ENCODE results near the gene RAB14. TPM values are rescaled to one million over a fixed set of nuclear protein-coding genes. Genes with fewer than 3 reads are reported as not detected.
A peak's percentile ranks its signal among the peaks of the same experiment; 100 is the strongest.

RAB14 gene
- total RNA-seq (2021; fragmentation: NEBNext Ultra II Directional; extraction: Animal tissue kit (Norgen Biotek cat#: 25700)): 10 to 100 TPM; 80.3 to 91.4 (median 85.8) TPM
- long read RNA-seq, full-length matches to known transcripts: 31 of 63 reads
- long read RNA-seq, partial matches to known transcripts: 5 of 63 reads
- long read RNA-seq, other reads (novel, unspliced or antisense): 27 of 63 reads

DNA sequence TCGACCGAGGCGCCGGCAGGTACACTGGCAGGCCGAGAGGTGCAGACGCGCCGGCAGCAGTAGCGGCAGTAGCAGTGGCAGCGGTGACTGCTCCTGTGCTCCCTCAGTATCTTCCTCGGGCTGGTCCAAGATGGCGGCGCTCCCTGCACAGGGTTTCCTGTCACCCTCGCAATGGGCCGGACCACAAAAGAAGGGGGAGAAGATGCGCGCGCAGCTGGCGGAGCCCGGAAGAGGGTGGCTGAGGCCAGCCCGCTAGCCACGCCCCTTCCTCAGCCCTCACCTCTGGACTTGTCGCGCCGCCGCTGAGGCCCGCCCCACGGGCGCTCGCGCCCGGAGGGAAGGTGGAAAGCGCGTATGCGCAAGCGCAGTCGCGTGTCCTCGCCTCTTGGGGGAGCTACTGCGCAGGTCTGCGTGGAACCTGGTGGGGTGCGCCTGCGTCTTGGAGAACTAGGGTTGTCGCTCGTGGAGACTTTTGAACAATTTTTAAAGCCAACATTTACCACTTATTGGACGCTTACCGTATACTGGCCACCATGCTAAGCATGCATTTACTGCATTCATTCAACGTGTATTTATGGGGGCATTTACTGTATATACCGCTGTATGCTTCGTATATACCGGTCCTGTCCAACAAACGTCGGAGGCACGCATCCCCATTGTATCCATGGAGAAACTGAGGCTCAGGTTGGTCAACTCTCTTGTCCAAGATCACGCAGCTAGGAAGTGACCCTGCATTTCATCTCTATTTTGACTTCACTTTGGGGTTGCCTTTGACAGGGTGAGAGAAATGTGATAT is at the start of gene RAB14:
RAB14 (minus strand) TSS at position 132 of the 796 bp plus-strand sequence. CDS start 8,457 bp downstream, outside the sequence.
- TF ChIP-seq, protein P1, sequence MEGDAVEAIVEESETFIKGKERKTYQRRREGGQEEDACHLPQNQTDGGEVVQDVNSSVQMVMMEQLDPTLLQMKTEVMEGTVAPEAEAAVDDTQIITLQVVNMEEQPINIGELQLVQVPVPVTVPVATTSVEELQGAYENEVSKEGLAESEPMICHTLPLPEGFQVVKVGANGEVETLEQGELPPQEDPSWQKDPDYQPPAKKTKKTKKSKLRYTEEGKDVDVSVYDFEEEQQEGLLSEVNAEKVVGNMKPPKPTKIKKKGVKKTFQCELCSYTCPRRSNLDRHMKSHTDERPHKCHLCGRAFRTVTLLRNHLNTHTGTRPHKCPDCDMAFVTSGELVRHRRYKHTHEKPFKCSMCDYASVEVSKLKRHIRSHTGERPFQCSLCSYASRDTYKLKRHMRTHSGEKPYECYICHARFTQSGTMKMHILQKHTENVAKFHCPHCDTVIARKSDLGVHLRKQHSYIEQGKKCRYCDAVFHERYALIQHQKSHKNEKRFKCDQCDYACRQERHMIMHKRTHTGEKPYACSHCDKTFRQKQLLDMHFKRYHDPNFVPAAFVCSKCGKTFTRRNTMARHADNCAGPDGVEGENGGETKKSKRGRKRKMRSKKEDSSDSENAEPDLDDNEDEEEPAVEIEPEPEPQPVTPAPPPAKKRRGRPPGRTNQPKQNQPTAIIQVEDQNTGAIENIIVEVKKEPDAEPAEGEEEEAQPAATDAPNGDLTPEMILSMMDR (IDR thresholded peaks at IDR 0.05): peak; percentile 79

GRCh38 chr9:121249563-121249962 is 47.9 kb upstream of the RAB14 start:
- no peaks in the 10 kb centered on the region for H3K36me3 Mint-ChIP-seq (ENCODE audit: low read depth)
- H3K27ac Mint-ChIP-seq: no peak overlapping the region
- no peak for DNase-seq
- H3K27me3 Mint-ChIP-seq (ENCODE audit: insufficient read depth): no peaks in the 10 kb centered on the region; the same call in 1 of the 2 replicates
- H3K9me3 Mint-ChIP-seq: no peaks in the 10 kb centered on the region
- no peak overlapping the region for H3K4me3 Mint-ChIP-seq
- H3K4me1 Mint-ChIP-seq (ENCODE audit: low read depth): peaks cover 28% of the 10 kb centered on the region
- TF ChIP-seq, protein P1 (IDR thresholded peaks at IDR 0.05): no peak

More for the DNA sequence above, at the start of gene RAB14:
- no peaks in the 10 kb centered on the region for H3K9me3 Mint-ChIP-seq
- H3K4me1 Mint-ChIP-seq (ENCODE audit: low read depth): peaks cover 61% of the 10 kb centered on the region
- peaks cover 6% of the 10 kb centered on the region; the same call in 1 of the 2 replicates for H3K36me3 Mint-ChIP-seq (ENCODE audit: low read depth)
- no peaks in the 10 kb centered on the region for H3K27me3 Mint-ChIP-seq (ENCODE audit: insufficient read depth)
- H3K4me3 Mint-ChIP-seq: peak within 1 kb of the TSS; percentile 94
- DNase-seq: peak; percentile 97
- peak within 1 kb of the TSS; percentile 88 for H3K27ac Mint-ChIP-seq

- peaks cover 3% of the 10 kb centered on the region; the same call in 1 of the 2 replicates for H3K36me3 Mint-ChIP-seq (ENCODE audit: low read depth)
- peaks cover 42% of the 10 kb centered on the region for H3K4me1 Mint-ChIP-seq (ENCODE audit: low read depth)
- peak overlapping the region; percentile 79 for H3K4me3 Mint-ChIP-seq
- peaks cover 8% of the 10 kb centered on the region for H3K9me3 Mint-ChIP-seq
- H3K27me3 Mint-ChIP-seq (ENCODE audit: insufficient read depth): no peaks in the 10 kb centered on the region; the same call in 1 of the 2 replicates
- peak; percentile 86 for DNase-seq
- H3K27ac Mint-ChIP-seq: peak overlapping the region; percentile 86
- TF ChIP-seq, protein P1 (IDR thresholded peaks at IDR 0.05): no peak
Measured at GRCh38 chr9:121246821-121247561, 45.3 kb upstream of the RAB14 start.

DNA sequence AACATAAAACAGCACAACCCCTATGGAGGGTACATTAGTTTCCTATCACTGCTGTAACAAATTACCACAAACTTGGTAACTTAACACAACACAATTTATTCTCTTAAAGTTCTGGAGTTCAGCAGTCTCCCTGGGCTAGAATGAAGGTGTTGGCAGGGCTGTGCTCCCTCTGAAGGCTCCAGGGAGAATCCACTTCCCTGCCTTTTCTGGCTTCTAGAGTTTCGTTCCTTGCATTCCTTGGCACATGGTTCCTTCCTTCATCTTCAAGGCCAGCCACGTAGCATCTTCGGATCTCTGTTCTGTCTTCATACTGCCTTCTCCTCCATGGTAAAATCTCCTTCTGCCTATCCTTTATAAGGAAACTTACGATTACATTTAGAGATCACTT is 41.3 kb upstream of the RAB14 start:
- TF ChIP-seq, protein P1 (IDR thresholded peaks at IDR 0.05): no peak
- Mint-ChIP-seq H3K4me3 (no peak overlapping the region), H3K4me1 (ENCODE audit: low read depth) (peaks cover 69% of the 10 kb centered on the region), H3K36me3 (ENCODE audit: low read depth) (peaks cover 8% of the 10 kb centered on the region; the same call in 1 of the 2 replicates), H3K9me3 (peaks cover 8% of the 10 kb centered on the region), H3K27ac (peak overlapping the region; percentile 85), H3K27me3 (ENCODE audit: insufficient read depth) (no peaks in the 10 kb centered on the region)
- DNase-seq: no peak

DNA sequence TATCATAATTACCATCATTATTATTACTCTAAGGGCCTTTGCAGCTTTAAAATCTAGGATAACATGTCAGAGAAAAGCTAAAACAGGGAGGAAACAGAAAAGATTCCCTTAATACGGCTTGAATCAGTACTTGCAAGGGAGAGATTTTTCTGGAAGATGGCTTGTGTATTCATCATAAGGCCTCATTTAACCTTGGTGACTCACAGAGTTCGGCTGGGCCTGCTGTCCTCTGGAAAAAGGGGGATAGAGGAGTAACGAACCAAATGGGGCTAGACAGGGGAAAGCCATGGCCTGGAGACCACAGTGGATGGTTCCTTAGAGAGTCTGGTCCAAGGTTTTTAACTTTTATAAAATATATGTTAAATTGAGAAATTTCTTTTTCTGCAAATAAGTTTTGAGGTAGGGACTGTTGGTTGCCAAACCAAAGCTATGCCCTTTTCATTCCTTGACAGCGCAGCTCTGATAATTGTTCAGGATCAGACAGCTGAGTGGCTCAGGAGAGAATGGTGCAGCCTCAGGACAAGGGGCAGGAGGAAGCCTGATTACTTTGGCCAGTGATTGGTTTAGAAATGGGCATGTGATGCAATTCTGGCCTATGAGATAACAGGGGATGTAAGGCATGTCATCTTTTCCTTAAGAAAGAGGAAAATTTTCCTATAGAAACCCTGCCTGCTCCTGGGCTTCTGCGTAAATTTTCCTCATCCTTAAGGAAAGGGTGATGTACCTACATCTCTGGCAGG is 40.7 kb upstream of the RAB14 start:
- Mint-ChIP-seq H3K27me3 (ENCODE audit: insufficient read depth) (no peaks in the 10 kb centered on the region), H3K36me3 (ENCODE audit: low read depth) (peaks cover 8% of the 10 kb centered on the region; the same call in 1 of the 2 replicates), H3K4me3 (no peak overlapping the region), H3K27ac (peak overlapping the region; percentile 85), H3K9me3 (peaks cover 8% of the 10 kb centered on the region), H3K4me1 (ENCODE audit: low read depth) (peaks cover 63% of the 10 kb centered on the region)
- DNase-seq: peak; percentile 64
- TF ChIP-seq, protein P1 (IDR thresholded peaks at IDR 0.05): no peak
